ENCODE measurements around the gene CACNA1S. TPM values are rescaled to one million over a fixed set of nuclear protein-coding genes. Genes with fewer than 3 reads are reported as not detected.

CACNA1S gene
- total RNA-seq, 1 experiment from 2014 or later: not detected

DNA sequence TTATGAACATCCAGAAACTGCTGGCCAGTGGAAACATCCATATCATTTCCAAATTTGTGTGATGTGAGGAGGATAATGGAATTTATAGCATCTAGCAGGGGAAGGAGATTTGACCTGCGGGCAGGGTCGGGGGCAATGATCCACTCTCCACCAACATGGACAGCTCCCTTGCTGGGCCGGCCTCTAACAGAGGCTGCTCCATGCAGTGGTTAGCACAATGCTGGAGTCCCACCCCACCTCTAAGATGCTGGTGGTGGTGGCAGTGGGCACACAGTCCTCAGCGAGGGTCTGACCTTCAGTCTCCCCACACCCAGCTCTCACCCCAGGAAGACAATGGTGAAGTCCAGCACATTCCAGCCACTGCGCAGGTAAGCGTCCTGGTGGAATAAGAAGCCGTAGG, 18.7 kb downstream of the CACNA1S start:
- H3K9me3 ChIP-seq (ENCODE audit: control insufficient read depth, insufficient read depth, low read depth, low read length): no peaks in the 10 kb centered on the region
- H3K27ac ChIP-seq (ENCODE audit: low read length): no peak overlapping the region
- no peaks in the 10 kb centered on the region for H3K4me1 ChIP-seq (ENCODE audit: control insufficient read depth, insufficient read depth, low read length)
- no peak overlapping the region for H3K4me3 ChIP-seq (ENCODE audit: low read depth in 2 of 2, low read length in 2 of 2)
- in situ Hi-C loops (cut with HindIII; ENCODE audit: low pct_unique_long_range_greater_than_20kb, low sequenced_read_pairs) (no loop called here), intact Hi-C loops (cut with micrococcal nuclease; ENCODE audit: unreplicated experiment) (no loop called here)
- TF ChIP-seq, protein P1, sequence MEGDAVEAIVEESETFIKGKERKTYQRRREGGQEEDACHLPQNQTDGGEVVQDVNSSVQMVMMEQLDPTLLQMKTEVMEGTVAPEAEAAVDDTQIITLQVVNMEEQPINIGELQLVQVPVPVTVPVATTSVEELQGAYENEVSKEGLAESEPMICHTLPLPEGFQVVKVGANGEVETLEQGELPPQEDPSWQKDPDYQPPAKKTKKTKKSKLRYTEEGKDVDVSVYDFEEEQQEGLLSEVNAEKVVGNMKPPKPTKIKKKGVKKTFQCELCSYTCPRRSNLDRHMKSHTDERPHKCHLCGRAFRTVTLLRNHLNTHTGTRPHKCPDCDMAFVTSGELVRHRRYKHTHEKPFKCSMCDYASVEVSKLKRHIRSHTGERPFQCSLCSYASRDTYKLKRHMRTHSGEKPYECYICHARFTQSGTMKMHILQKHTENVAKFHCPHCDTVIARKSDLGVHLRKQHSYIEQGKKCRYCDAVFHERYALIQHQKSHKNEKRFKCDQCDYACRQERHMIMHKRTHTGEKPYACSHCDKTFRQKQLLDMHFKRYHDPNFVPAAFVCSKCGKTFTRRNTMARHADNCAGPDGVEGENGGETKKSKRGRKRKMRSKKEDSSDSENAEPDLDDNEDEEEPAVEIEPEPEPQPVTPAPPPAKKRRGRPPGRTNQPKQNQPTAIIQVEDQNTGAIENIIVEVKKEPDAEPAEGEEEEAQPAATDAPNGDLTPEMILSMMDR (IDR thresholded peaks at IDR 0.05): no peak
- TF ChIP-seq, protein P2, sequence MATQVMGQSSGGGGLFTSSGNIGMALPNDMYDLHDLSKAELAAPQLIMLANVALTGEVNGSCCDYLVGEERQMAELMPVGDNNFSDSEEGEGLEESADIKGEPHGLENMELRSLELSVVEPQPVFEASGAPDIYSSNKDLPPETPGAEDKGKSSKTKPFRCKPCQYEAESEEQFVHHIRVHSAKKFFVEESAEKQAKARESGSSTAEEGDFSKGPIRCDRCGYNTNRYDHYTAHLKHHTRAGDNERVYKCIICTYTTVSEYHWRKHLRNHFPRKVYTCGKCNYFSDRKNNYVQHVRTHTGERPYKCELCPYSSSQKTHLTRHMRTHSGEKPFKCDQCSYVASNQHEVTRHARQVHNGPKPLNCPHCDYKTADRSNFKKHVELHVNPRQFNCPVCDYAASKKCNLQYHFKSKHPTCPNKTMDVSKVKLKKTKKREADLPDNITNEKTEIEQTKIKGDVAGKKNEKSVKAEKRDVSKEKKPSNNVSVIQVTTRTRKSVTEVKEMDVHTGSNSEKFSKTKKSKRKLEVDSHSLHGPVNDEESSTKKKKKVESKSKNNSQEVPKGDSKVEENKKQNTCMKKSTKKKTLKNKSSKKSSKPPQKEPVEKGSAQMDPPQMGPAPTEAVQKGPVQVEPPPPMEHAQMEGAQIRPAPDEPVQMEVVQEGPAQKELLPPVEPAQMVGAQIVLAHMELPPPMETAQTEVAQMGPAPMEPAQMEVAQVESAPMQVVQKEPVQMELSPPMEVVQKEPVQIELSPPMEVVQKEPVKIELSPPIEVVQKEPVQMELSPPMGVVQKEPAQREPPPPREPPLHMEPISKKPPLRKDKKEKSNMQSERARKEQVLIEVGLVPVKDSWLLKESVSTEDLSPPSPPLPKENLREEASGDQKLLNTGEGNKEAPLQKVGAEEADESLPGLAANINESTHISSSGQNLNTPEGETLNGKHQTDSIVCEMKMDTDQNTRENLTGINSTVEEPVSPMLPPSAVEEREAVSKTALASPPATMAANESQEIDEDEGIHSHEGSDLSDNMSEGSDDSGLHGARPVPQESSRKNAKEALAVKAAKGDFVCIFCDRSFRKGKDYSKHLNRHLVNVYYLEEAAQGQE (IDR thresholded peaks at IDR 0.05; ENCODE audit: insufficient read depth in 1 of 2, low read depth in 2 of 2, low read length in 1 of 2): no peak
- TF ChIP-seq TCF7L2 (IDR thresholded peaks at IDR 0.05; ENCODE audit: low read depth, low read length) (no peak), POLR2AphosphoS5 (IDR thresholded peaks at IDR 0.05; ENCODE audit: low read depth, low read length) (no peak), SIN3A (IDR thresholded peaks at IDR 0.05; ENCODE audit: borderline replicate concordance, insufficient read depth, low read depth, low read length) (no peak)
- ChIA-PET POLR2A (no interaction called here), CTCF (no interaction called here)
- no peaks in the 10 kb centered on the region; the same call in 1 of the 2 replicates for H3K27me3 ChIP-seq (ENCODE audit: control insufficient read depth, insufficient read depth, low read length)
- BruUV-seq (replicated peaks): no TSS peak
- no peak for DNase-seq (ENCODE audit: low read depth, low spot score)
- no peaks in the 10 kb centered on the region for H3K36me3 ChIP-seq (ENCODE audit: control insufficient read depth, insufficient read depth, low read length)
- no peak for ATAC-seq

DNA sequence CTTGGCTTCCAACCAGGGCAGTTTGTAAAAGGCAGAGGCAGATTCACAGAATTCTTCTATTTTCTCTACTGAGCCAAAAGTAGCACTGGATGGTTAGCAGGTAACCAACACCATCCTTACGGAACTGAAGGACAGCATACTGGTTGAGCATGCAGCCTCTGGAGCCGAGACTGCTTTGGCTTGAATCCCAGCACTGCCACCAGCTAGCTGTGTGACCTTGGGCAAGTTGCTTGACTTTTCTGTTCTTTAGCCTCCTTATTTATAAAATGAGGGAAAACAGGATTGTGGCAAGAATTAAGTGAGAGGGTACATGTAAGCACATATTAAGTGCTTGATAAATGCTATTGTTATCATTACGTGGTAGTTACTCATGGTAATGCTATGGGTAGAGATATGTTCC, 19.5 kb downstream of the CACNA1S start:
- no peak for DNase-seq (ENCODE audit: low read depth, low spot score)
- intact Hi-C loops (cut with micrococcal nuclease; ENCODE audit: unreplicated experiment): no loop called here
- H3K27me3 ChIP-seq (ENCODE audit: control insufficient read depth, insufficient read depth, low read length): no peaks in the 10 kb centered on the region; the same call in 1 of the 2 replicates
- POLR2A ChIA-PET: no interaction called here
- in situ Hi-C loops (cut with HindIII; ENCODE audit: low pct_unique_long_range_greater_than_20kb, low sequenced_read_pairs): no loop called here
- H3K36me3 ChIP-seq (ENCODE audit: control insufficient read depth, insufficient read depth, low read length): no peaks in the 10 kb centered on the region
- BruUV-seq (replicated peaks): no TSS peak
- H3K27ac ChIP-seq (ENCODE audit: low read length): no peak overlapping the region
- CTCF ChIA-PET: no interaction called here
- H3K4me3 ChIP-seq (ENCODE audit: low read depth in 2 of 2, low read length in 2 of 2): no peak overlapping the region
- no peaks in the 10 kb centered on the region for H3K4me1 ChIP-seq (ENCODE audit: control insufficient read depth, insufficient read depth, low read length)
- H3K9me3 ChIP-seq (ENCODE audit: control insufficient read depth, insufficient read depth, low read depth, low read length): no peaks in the 10 kb centered on the region
- TF ChIP-seq TCF7L2 (IDR thresholded peaks at IDR 0.05; ENCODE audit: low read depth, low read length) (no peak), POLR2AphosphoS5 (IDR thresholded peaks at IDR 0.05; ENCODE audit: low read depth, low read length) (no peak), SIN3A (IDR thresholded peaks at IDR 0.05; ENCODE audit: borderline replicate concordance, insufficient read depth, low read depth, low read length) (no peak)
- TF ChIP-seq, protein P2 (IDR thresholded peaks at IDR 0.05; ENCODE audit: insufficient read depth in 1 of 2, low read depth in 2 of 2, low read length in 1 of 2): no peak
- TF ChIP-seq, protein P1 (IDR thresholded peaks at IDR 0.05): no peak
- ATAC-seq: no peak

All from Panc1 (cell line).